K562 (cell line): ENCODE data around the gene ZNF599. TPM values are rescaled to one million over a fixed set of nuclear protein-coding genes. Genes with fewer than 3 reads are reported as not detected.

ENCODE experiments used
- ARID3A ChIP-seq: IDR thresholded peaks from 2 replicates; pipeline ENCODE4 v1.6.1; 2012; ENCODE audit warnings: low read depth, low read length, improper control_type of control experiment, borderline replicate concordance
- BCLAF1 ChIP-seq, 2 experiments: fragments of 450-650 bp in 1 of 2; IDR thresholded peaks; 2 replicates each; pipeline ENCODE4 v1.6.1; 2011 to 2017; ENCODE audit warnings: low read depth in 2 of 2, antibody characterized with exemption in 1 of 2, borderline replicate concordance in 1 of 2, low read length in 1 of 2, mild to moderate bottlenecking in 1 of 2, mixed read lengths in 1 of 2; ENCODE audit not compliant: control insufficient read depth in 1 of 2
- FOXJ2 ChIP-seq: fragments of 200-800 bp; sonication (Bioruptor generic); IDR thresholded peaks from 2 replicates; pipeline ENCODE4 v1.6.1; 2016; ENCODE audit warnings: missing genetic modification characterization, missing compliant biosample characterization
- HNRNPLL ChIP-seq: fragments of 200-400 bp; formaldehyde crosslinking; IDR thresholded peaks from 2 replicates; pipeline ENCODE4 v1.6.1; 2017; ENCODE audit warnings: low read length, low read depth, mild to moderate bottlenecking; ENCODE audit not compliant: poor library complexity, severe bottlenecking
- MCM7 ChIP-seq, 2 experiments: fragments of 450-650 bp; IDR thresholded peaks; 2 replicates each; pipeline ENCODE4 v1.6.1; 2016 to 2018
- NEUROD1 ChIP-seq: fragments of 150-350 bp; IDR thresholded peaks from 2 replicates; pipeline ENCODE4 v1.6.1; 2014; ENCODE audit warnings: borderline replicate concordance, low read length, low read depth; ENCODE audit not compliant: partially characterized antibody
- PML ChIP-seq: IDR thresholded peaks from 2 replicates; pipeline ENCODE4 v1.6.1; 2012; ENCODE audit warnings: low read length, inconsistent platforms
- TAF15 ChIP-seq: fragments of 200-400 bp; formaldehyde crosslinking; IDR thresholded peaks from 2 replicates; pipeline ENCODE4 v1.6.1; 2017; ENCODE audit warnings: mild to moderate bottlenecking, low read depth, low read length, moderate library complexity
- THAP12 ChIP-seq: fragments of 250-450 bp; sonication (Bioruptor Pico); IDR thresholded peaks from 2 replicates; pipeline ENCODE4 v1.9.0; 2021; ENCODE audit warnings: mild to moderate bottlenecking, inconsistent platforms
- ZBTB11 ChIP-seq, 3 experiments: fragments of 200-800 bp in 1 of 3; fragments of 250-450 bp in 1 of 3; fragments of 450-650 bp in 1 of 3; sonication (Bioruptor Pico) in 1 of 3; sonication (Bioruptor generic) in 1 of 3; formaldehyde crosslinking in 1 of 3; IDR thresholded peaks; 2 replicates each; pipeline versions ENCODE4 v1.6.1 to v1.8.0; 2016 to 2022; ENCODE audit warnings: mild to moderate bottlenecking in 2 of 3, missing genetic modification characterization in 2 of 3, missing compliant biosample characterization in 1 of 3, moderate library complexity in 1 of 3
- ZBTB33 ChIP-seq: sonication (generic); formaldehyde crosslinking; IDR thresholded peaks from 2 replicates; pipeline ENCODE4 v1.8.1; 2023; ENCODE audit warnings: mild to moderate bottlenecking, missing genetic modification reagents
- polyA plus RNA-seq, 8 experiments: library from polyadenylated mRNA; depleted of rRNA in 4 of 8; stranded (reverse) in 5 of 8; unstranded in 3 of 8; fragments of >200 nt; fragmentation: Nextera tagmentation in 2 of 8; fragmentation: Illumina TruSeq in 1 of 8; extraction: Ambion mirVana in 2 of 8; extraction: Trizol in 1 of 8; gene quantifications; 2 replicates each; pipeline versions ENCODE4 v1.2.1 to v1.2.3, GENCODE V29; 2011 to 2014; ENCODE audit warnings: inconsistent platforms in 1 of 8, missing spikeins in 1 of 8
- total RNA-seq, 7 experiments: library from RNA; depleted of rRNA in 6 of 7; stranded (reverse); fragments of >200 nt in 6 of 7; fragmentation: Illumina TruSeq in 2 of 7; extraction: Trizol in 2 of 7; gene quantifications; 2 replicates each; pipeline versions ENCODE4 v1.2.1 to v1.2.3, GENCODE V29; 2011 to 2021; ENCODE audit warnings: low replicate concordance in 1 of 7

ZNF599 gene
- total and polyA plus RNA-seq, 9 of the 15 experiments (the other 6 are each of a cell fraction or from before 2014, with no cell fraction given): 0.71 to 6.7 (median 2.8) TPM

- peak in 1 of 2 experiments; percentile 73; a peak in 1 of 4 replicates for TF ChIP-seq BCLAF1 (IDR thresholded peaks at IDR 0.05; ENCODE audit: borderline replicate concordance in 1 of 2, control insufficient read depth in 1 of 2, low read depth in 2 of 2, low read length in 1 of 2)
- 0 out of 2 replicates have a peak, but pooled peaks have one; percentile 57 for TF ChIP-seq THAP12
- TF ChIP-seq PML: peak; percentile 24; the same call in 1 of the 2 replicates
- TF ChIP-seq ARID3A: no peak
- peak; percentile 87 to 98 (median 95); a peak in 5 of 6 replicates for TF ChIP-seq ZBTB11 (CRISPR knock-in tag; IDR thresholded peaks at IDR 0.05)
- TF ChIP-seq NEUROD1: no peak
- no peak for TF ChIP-seq MCM7 (IDR thresholded peaks at IDR 0.05)
- no peak for TF ChIP-seq TAF15
- TF ChIP-seq FOXJ2: peak; percentile 42; the same call in 1 of the 2 replicates
- peak; percentile 2; the same call in 1 of the 2 replicates for TF ChIP-seq ZBTB33
- TF ChIP-seq HNRNPLL: peak; percentile 88
Observed at GRCh38 chr19:34733746-34734536, 39.1 kb downstream of the ZNF599 start, which contains the start of gene ZNF181 (continued).
